ENCODE data around the gene CGNL1. TPM values are rescaled to one million over a fixed set of nuclear protein-coding genes. Genes with fewer than 3 reads are reported as not detected.

The CGNL1 gene
- total and polyA plus RNA-seq, 10 of the 15 experiments (the other 5 are each of a cell fraction or from before 2014, with no cell fraction given) = under 0.01 to 0.27 (median 0.04) TPM; not detected in 3

DNA sequence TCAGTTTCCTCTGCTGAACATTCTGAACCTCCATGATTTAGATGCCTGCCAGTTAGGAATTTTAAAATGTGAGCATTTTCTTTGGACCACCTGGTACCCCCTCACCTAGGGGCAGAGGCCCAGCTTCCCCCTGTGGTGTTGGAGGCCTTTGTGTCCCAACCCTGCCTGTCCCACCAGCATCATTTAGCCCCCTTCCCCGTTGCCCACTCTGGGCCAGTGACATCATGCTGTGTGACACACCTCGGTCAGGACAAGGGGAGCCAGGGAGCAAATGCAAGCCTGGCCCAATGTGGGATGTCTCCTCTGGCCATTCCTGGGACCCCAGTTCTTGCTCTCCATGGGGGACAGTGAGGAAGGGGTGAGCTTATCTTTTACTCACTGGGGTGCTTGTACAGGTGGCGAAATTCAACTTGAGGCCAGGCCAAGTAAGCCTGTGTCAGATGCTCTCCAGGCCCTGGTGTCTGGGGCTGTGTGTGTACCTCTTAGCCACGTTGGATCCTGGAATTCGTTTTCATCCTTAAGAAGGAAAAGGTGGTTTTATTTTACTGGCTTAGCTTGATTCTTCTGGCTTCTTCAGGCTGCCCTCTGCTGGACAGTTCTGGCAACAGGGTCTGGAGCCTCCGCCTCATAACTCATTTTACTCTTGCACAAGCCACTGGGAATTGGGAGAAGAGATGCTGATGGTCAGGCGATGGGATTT lies 165.7 kb downstream of the CGNL1 start (continued):
- TF ChIP-seq RB1 (IDR thresholded peaks at IDR 0.05; ENCODE audit: borderline replicate concordance) = no peak
- no peak for TF ChIP-seq TCF3 (IDR thresholded peaks at IDR 0.05; ENCODE audit: borderline replicate concordance, insufficient read depth, low read depth, low read length)
- TF ChIP-seq ZBED1 (IDR thresholded peaks at IDR 0.05; ENCODE audit: borderline replicate concordance) = no peak

DNA sequence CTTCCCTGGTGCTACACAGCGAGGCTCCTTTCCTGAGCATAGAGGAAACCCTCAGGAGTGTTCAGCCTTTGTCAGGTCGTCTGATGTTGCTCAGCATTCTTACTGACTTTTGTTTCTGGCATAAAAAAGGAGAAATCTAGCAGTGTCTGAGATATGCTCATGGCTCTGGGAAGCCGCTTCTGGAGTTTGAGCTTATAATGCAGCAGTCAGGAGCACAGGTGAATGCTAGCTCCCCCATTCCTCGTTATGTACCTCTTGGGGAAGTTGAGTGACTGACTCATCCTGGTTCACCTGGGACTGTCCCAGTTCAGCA lies 166.2 kb downstream of the CGNL1 start:
- peaks cover 0 to 1% of the 10 kb centered on the region in 2 experiments; a peak in 2 of 4 replicates for H3K27me3 ChIP-seq (replicated peaks in 1 of 2; ENCODE audit: control insufficient read depth in 2 of 2, insufficient read depth in 2 of 2, low read length in 1 of 2)
- 0% methylated on average over 3 of the region's 4 CpGs for WGBS (ENCODE audit: insufficient coverage, insufficient replicate concordance, low lambda C conversion rate, missing lambda C conversion rate)
- ATAC-seq = no peak
- H3K9me3 ChIP-seq (replicated peaks; ENCODE audit: control insufficient read depth, insufficient read depth, low read length) = peaks cover 7% of the 10 kb centered on the region
- in situ Hi-C loops (cut with MboI) = loop anchor here (25.0 kb wide), 2 partner anchors 530 to 730 kb away; no protein-coding TSS in a partner anchor
- H3K9ac ChIP-seq (ENCODE audit: control insufficient read depth, insufficient read depth, low read length) = no peak overlapping the region
- H2AFZ ChIP-seq (ENCODE audit: control insufficient read depth, low read depth, low read length) = no peak overlapping the region
- POLR2A ChIA-PET = no interaction called here
- intact Hi-C loops (cut with micrococcal nuclease; ENCODE audit: unreplicated experiment) = loop anchor here (1.0 to 5.0 kb wide), 2 partner anchors 202 to 395 kb away; no protein-coding TSS in a partner anchor
- no peak for FAIRE-seq
- H4K20me1 ChIP-seq (ENCODE audit: control insufficient read depth, insufficient read depth) = no peaks in the 10 kb centered on the region
- no peaks in the 10 kb centered on the region for H3K79me2 ChIP-seq (ENCODE audit: control insufficient read depth, insufficient read depth, low read length)
- SMC1A ChIA-PET (ENCODE audit: uncharacterized antibody, unreplicated experiment) = interaction anchor here (0.7 to 4.3 kb wide), 6 partner anchors 12 to 203 kb away, joined by 3 to 34 read pairs (median 4); no protein-coding TSS in a partner anchor
- H3K4me1 ChIP-seq (ENCODE audit: control insufficient read depth, insufficient read depth, low read length) = peaks cover 12% of the 10 kb centered on the region
- H3K4me3 ChIP-seq = no peak overlapping the region
- no peak for DNase-seq (ENCODE audit: low read depth, low spot score)
- H3K27ac ChIP-seq (ENCODE audit: control insufficient read depth, insufficient read depth) = no peak overlapping the region
- TF ChIP-seq NFYB (IDR thresholded peaks at IDR 0.05; ENCODE audit: insufficient read depth, low read depth, low read length) (no peak), BACH1 (IDR thresholded peaks at IDR 0.05; ENCODE audit: borderline replicate concordance) (no peak), SMARCA5 (IDR thresholded peaks at IDR 0.05) (no peak)
- TF ChIP-seq, protein P1, sequence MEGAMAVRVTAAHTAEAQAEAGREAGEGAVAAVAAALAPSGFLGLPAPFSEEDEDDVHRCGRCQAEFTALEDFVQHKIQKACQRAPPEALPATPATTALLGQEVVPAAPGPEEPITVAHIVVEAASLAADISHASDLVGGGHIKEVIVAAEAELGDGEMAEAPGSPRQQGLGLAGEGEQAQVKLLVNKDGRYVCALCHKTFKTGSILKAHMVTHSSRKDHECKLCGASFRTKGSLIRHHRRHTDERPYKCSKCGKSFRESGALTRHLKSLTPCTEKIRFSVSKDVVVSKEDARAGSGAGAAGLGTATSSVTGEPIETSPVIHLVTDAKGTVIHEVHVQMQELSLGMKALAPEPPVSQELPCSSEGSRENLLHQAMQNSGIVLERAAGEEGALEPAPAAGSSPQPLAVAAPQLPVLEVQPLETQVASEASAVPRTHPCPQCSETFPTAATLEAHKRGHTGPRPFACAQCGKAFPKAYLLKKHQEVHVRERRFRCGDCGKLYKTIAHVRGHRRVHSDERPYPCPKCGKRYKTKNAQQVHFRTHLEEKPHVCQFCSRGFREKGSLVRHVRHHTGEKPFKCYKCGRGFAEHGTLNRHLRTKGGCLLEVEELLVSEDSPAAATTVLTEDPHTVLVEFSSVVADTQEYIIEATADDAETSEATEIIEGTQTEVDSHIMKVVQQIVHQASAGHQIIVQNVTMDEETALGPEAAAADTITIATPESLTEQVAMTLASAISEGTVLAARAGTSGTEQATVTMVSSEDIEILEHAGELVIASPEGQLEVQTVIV (IDR thresholded peaks at IDR 0.05; ENCODE audit: borderline replicate concordance, partially characterized antibody) = no peak
- TF ChIP-seq, protein P2, sequence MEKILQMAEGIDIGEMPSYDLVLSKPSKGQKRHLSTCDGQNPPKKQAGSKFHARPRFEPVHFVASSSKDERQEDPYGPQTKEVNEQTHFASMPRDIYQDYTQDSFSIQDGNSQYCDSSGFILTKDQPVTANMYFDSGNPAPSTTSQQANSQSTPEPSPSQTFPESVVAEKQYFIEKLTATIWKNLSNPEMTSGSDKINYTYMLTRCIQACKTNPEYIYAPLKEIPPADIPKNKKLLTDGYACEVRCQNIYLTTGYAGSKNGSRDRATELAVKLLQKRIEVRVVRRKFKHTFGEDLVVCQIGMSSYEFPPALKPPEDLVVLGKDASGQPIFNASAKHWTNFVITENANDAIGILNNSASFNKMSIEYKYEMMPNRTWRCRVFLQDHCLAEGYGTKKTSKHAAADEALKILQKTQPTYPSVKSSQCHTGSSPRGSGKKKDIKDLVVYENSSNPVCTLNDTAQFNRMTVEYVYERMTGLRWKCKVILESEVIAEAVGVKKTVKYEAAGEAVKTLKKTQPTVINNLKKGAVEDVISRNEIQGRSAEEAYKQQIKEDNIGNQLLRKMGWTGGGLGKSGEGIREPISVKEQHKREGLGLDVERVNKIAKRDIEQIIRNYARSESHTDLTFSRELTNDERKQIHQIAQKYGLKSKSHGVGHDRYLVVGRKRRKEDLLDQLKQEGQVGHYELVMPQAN (conservative IDR thresholded peaks at IDR 0.05) = no peak
- TF ChIP-seq, protein P3, sequence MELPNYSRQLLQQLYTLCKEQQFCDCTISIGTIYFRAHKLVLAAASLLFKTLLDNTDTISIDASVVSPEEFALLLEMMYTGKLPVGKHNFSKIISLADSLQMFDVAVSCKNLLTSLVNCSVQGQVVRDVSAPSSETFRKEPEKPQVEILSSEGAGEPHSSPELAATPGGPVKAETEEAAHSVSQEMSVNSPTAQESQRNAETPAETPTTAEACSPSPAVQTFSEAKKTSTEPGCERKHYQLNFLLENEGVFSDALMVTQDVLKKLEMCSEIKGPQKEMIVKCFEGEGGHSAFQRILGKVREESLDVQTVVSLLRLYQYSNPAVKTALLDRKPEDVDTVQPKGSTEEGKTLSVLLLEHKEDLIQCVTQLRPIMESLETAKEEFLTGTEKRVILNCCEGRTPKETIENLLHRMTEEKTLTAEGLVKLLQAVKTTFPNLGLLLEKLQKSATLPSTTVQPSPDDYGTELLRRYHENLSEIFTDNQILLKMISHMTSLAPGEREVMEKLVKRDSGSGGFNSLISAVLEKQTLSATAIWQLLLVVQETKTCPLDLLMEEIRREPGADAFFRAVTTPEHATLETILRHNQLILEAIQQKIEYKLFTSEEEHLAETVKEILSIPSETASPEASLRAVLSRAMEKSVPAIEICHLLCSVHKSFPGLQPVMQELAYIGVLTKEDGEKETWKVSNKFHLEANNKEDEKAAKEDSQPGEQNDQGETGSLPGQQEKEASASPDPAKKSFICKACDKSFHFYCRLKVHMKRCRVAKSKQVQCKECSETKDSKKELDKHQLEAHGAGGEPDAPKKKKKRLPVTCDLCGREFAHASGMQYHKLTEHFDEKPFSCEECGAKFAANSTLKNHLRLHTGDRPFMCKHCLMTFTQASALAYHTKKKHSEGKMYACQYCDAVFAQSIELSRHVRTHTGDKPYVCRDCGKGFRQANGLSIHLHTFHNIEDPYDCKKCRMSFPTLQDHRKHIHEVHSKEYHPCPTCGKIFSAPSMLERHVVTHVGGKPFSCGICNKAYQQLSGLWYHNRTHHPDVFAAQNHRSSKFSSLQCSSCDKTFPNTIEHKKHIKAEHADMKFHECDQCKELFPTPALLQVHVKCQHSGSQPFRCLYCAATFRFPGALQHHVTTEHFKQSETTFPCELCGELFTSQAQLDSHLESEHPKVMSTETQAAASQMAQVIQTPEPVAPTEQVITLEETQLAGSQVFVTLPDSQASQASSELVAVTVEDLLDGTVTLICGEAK (IDR thresholded peaks at IDR 0.05; ENCODE audit: borderline replicate concordance) = no peak
- no peaks in the 10 kb centered on the region for H3K36me3 ChIP-seq (ENCODE audit: control insufficient read depth in 2 of 2, insufficient read depth in 2 of 2, low read length in 1 of 2)
- no TSS peak for BruUV-seq (replicated peaks)
- RAD21 ChIA-PET (ENCODE audit: unreplicated experiment) = interaction anchor here (1.2 to 4.6 kb wide), 4 partner anchors 14 to 396 kb away, joined by 4 to 34 read pairs (median 16); no protein-coding TSS in a partner anchor
- no peak overlapping the region for H3K4me2 ChIP-seq (ENCODE audit: control insufficient read depth, insufficient read depth)
- CTCF ChIA-PET = interaction anchor here (0.8 to 7.0 kb wide), 18 partner anchors 9 to 395 kb away, joined by 3 to 101 read pairs (median 5); no protein-coding TSS in a partner anchor

Measured in GM12878 (cell line).